Neural progenitor cell (in vitro differentiated cells): ENCODE measurements around the gene XCR1. TPM values are rescaled to one million over a fixed set of nuclear protein-coding genes. Genes with fewer than 3 reads are reported as not detected.

ENCODE experiments used
- DNase-seq: peaks from one replicate; pipeline ENCODE4 v3.0.0-alpha.2; 2016; ENCODE audit warnings: low spot score
- H2AFZ ChIP-seq: fragments of 200-600 bp; sonication (generic); replicated peaks from 2 replicates; pipeline ENCODE4 v1.6.1; 2016; ENCODE audit warnings: antibody characterized with exemption
- H3F3A ChIP-seq: fragments of 200-600 bp; sonication (generic); 2 replicates; pipeline ENCODE4 v1.6.1; 2016; ENCODE audit warnings: antibody characterized with exemption, low read depth
- H3K27ac ChIP-seq: fragments of 200-600 bp; sonication (generic); 2 replicates; pipeline ENCODE4 v1.5.1; 2016; ENCODE audit warnings: mild to moderate bottlenecking
- H3K27me3 ChIP-seq: fragments of 200-600 bp; sonication (generic); 2 replicates; pipeline ENCODE4 v1.6.1; 2016; ENCODE audit warnings: mild to moderate bottlenecking, moderate library complexity
- H3K36me3 ChIP-seq: fragments of 200-600 bp; sonication (generic); 2 replicates; pipeline ENCODE4 v1.5.1; 2016
- H3K4me1 ChIP-seq: fragments of 200-600 bp; sonication (generic); 2 replicates; pipeline ENCODE4 v1.6.1; 2016; ENCODE audit warnings: mixed run types
- H3K4me2 ChIP-seq: fragments of 200-600 bp; sonication (generic); 2 replicates; pipeline ENCODE4 v1.6.1; 2016
- H3K4me3 ChIP-seq: fragments of 200-600 bp; sonication (generic); 2 replicates; pipeline ENCODE4 v1.5.1; 2016
- H3K79me2 ChIP-seq: fragments of 200-600 bp; sonication (generic); 2 replicates; pipeline ENCODE4 v1.6.1; 2016; ENCODE audit warnings: low read depth
- H3K9ac ChIP-seq: fragments of 200-600 bp; sonication (generic); 2 replicates; pipeline ENCODE4 v1.6.1; 2016
- H3K9me3 ChIP-seq: fragments of 200-600 bp; sonication (generic); 2 replicates; pipeline ENCODE4 v1.5.1; 2016; ENCODE audit warnings: low read depth
- H4K20me1 ChIP-seq: fragments of 200-600 bp; sonication (generic); 2 replicates; pipeline ENCODE4 v1.6.1; 2016; ENCODE audit warnings: low read depth
- H3K27ac Mint-ChIP-seq: 3 replicates; pipeline ENCODE4 v1.8.0; 2021; ENCODE audit warnings: mixed read lengths
- H3K27me3 Mint-ChIP-seq: 2 replicates; pipeline ENCODE4 v1.8.0; 2022; ENCODE audit warnings: low read depth, mild to moderate bottlenecking, inconsistent platforms, moderate library complexity, mixed read lengths; ENCODE audit not compliant: insufficient read depth
- H3K36me3 Mint-ChIP-seq: 3 replicates; pipeline ENCODE4 v1.8.0; 2021; ENCODE audit warnings: mixed read lengths
- H3K4me1 Mint-ChIP-seq: 3 replicates; pipeline ENCODE4 v1.8.0; 2021; ENCODE audit warnings: mixed read lengths
- H3K4me3 Mint-ChIP-seq: 3 replicates; pipeline ENCODE4 v1.8.0; 2021; ENCODE audit warnings: mild to moderate bottlenecking, moderate library complexity, mixed read lengths
- H3K9me3 Mint-ChIP-seq: 3 replicates; pipeline ENCODE4 v1.8.0; 2020; ENCODE audit warnings: mixed read lengths
- EZH2 ChIP-seq: fragments of 200-600 bp; sonication (generic); IDR thresholded peaks from 2 replicates; pipeline ENCODE4 v1.6.1; 2017; ENCODE audit warnings: antibody characterized with exemption, mild to moderate bottlenecking, moderate library complexity
- EZH2phosphoT487 ChIP-seq: fragments of 200-600 bp; sonication (generic); IDR thresholded peaks from 2 replicates; pipeline ENCODE4 v1.6.1; 2017; ENCODE audit warnings: antibody characterized with exemption
- total RNA-seq: library from RNA; depleted of rRNA; stranded (reverse); fragments of >200 nt; gene quantifications from 2 replicates; pipeline ENCODE4 v1.2.3, GENCODE V29; 2015; ENCODE audit warnings: low replicate concordance
- TF ChIP-seq, protein P1 (sequence below): fragments of 200-600 bp; sonication (generic); IDR thresholded peaks from 2 replicates; pipeline ENCODE4 v1.5.1; 2017; ENCODE audit warnings: antibody characterized with exemption, mild to moderate bottlenecking

The XCR1 gene
- total RNA-seq, 1 donor from 2014 or later = not detected

DNA sequence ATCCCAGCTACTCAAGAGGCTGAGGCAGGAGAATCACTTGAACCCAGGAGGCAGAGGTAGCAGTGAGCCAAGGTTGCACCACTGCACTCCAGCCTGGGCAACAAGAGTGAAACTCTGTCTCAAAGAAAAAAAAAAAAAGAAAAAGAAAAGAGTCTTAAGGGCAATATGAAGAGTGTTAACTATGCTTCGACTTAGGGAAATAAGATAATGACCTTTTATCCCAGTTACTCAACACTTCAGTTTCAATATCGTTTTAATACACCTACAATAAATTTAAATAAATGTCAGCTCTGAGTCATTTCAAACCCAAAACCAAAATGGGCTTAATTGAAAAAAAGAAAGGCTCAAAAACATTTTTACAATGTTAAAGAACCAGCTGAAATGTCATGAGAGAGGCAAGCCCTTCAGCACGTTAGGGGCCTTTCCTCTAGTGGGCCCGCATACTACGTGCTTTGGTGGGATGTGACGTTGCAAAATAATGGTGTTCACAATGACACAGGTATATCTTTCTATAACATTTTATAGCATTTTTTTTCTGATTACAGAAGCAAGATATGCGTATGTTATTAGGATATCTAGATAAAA, 47.0 kb downstream of the XCR1 start:
- Mint-ChIP-seq H3K27me3 (no peaks in the 10 kb centered on the region), H3K4me1 (no peaks in the 10 kb centered on the region), H3K27ac (no peak overlapping the region), H3K36me3 (peaks cover 17% of the 10 kb centered on the region), H3K4me3 (no peak overlapping the region), H3K9me3 (no peaks in the 10 kb centered on the region)
- H3K4me2 ChIP-seq = no peak overlapping the region
- no peak overlapping the region for H2AFZ ChIP-seq
- no peak overlapping the region for H3K9ac ChIP-seq
- H4K20me1 ChIP-seq = peaks cover 6% of the 10 kb centered on the region
- no peak overlapping the region for H3K27ac ChIP-seq
- no peaks in the 10 kb centered on the region for H3F3A ChIP-seq
- no peak for TF ChIP-seq EZH2phosphoT487
- TF ChIP-seq EZH2 = no peak
- TF ChIP-seq, protein P1, sequence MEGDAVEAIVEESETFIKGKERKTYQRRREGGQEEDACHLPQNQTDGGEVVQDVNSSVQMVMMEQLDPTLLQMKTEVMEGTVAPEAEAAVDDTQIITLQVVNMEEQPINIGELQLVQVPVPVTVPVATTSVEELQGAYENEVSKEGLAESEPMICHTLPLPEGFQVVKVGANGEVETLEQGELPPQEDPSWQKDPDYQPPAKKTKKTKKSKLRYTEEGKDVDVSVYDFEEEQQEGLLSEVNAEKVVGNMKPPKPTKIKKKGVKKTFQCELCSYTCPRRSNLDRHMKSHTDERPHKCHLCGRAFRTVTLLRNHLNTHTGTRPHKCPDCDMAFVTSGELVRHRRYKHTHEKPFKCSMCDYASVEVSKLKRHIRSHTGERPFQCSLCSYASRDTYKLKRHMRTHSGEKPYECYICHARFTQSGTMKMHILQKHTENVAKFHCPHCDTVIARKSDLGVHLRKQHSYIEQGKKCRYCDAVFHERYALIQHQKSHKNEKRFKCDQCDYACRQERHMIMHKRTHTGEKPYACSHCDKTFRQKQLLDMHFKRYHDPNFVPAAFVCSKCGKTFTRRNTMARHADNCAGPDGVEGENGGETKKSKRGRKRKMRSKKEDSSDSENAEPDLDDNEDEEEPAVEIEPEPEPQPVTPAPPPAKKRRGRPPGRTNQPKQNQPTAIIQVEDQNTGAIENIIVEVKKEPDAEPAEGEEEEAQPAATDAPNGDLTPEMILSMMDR = no peak
- no peaks in the 10 kb centered on the region for H3K79me2 ChIP-seq
- no peak for DNase-seq
- no peaks in the 10 kb centered on the region for H3K4me1 ChIP-seq
- peaks cover 7% of the 10 kb centered on the region for H3K36me3 ChIP-seq
- H3K9me3 ChIP-seq = no peaks in the 10 kb centered on the region
- H3K27me3 ChIP-seq = no peaks in the 10 kb centered on the region
- H3K4me3 ChIP-seq = no peak overlapping the region

DNA sequence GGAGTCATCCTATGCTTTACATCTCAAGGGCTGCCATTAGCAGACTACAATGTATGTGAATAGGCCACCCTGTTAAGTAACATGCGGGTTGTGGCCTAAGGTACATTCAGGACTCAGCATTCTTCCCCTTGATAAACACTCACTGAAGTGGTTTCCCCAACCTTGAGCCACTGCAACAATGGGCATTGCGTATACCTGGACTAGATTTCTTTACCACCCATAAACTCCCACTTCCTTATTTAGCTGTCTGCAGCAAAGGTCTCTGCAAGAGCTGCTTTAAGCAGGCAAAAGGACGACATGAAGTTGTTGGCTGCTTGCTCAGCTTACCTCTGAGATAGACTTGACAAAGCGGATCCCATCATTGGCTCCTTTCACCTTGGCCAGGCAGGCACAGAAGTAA, 47.9 kb downstream of the XCR1 start:
- Histone ChIP-seq H3K4me2 (no peak overlapping the region), H3F3A (no peaks in the 10 kb centered on the region), H3K79me2 (no peaks in the 10 kb centered on the region), H3K36me3 (peaks cover 7% of the 10 kb centered on the region), H3K27ac (no peak overlapping the region), H3K9ac (no peak overlapping the region), H4K20me1 (no peaks in the 10 kb centered on the region), H3K9me3 (no peaks in the 10 kb centered on the region), H3K27me3 (no peaks in the 10 kb centered on the region), H3K4me1 (no peaks in the 10 kb centered on the region), H3K4me3 (no peak overlapping the region), H2AFZ (no peak overlapping the region)
- no peak for DNase-seq
- Mint-ChIP-seq H3K9me3 (no peaks in the 10 kb centered on the region), H3K27me3 (no peaks in the 10 kb centered on the region), H3K4me1 (no peaks in the 10 kb centered on the region), H3K4me3 (no peak overlapping the region), H3K27ac (no peak overlapping the region), H3K36me3 (peaks cover 17% of the 10 kb centered on the region)
- TF ChIP-seq EZH2 (no peak), EZH2phosphoT487 (no peak)
- TF ChIP-seq, protein P1 = no peak

DNA sequence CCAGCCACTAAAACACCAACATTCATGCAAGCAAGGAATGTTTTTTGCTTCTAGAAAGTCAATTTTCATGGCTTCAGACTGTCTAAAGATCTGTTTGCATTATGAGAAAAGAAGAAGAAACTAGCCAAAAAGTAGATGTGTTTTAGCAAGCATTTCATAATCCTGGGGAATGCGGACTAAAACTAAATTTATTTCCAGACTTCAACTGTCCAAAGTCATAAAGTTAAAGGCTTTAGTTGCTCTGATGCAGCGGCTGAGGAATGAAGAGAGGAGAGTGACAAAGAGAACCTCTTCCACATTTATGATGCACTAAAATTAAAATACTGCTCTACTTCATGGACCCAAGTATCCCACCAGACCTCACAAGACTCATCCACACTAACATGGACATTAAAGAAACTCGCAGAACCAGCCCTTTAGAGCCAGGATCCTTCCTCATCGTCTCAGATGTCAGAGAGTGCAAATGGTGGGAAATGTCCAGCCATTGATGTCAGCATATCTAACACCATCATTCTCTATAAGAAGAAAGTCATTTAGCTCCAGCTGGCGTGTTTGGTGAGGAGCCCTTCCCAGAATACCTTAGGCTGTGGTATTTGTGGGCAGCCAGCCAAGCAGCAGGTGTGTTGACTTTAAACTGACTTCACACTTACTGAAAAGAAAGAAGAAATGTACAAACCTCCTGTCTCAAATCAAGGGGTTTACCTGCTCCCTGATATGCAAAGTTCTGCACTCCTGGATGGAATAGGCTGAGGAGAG, 49.1 kb downstream of the XCR1 start:
- H3K4me3 ChIP-seq = no peak overlapping the region
- H3K36me3 Mint-ChIP-seq = peaks cover 18% of the 10 kb centered on the region
- H3K27me3 Mint-ChIP-seq = no peaks in the 10 kb centered on the region
- no peak overlapping the region for H3K27ac ChIP-seq
- no peaks in the 10 kb centered on the region for H3K27me3 ChIP-seq
- no peaks in the 10 kb centered on the region for H3F3A ChIP-seq
- no peak overlapping the region for H3K9ac ChIP-seq
- H3K36me3 ChIP-seq = peaks cover 7% of the 10 kb centered on the region
- H3K27ac Mint-ChIP-seq = no peak overlapping the region
- DNase-seq = no peak
- no peak overlapping the region for H3K4me3 Mint-ChIP-seq
- no peaks in the 10 kb centered on the region for H3K4me1 ChIP-seq
- no peak overlapping the region for H2AFZ ChIP-seq
- H3K9me3 ChIP-seq = no peaks in the 10 kb centered on the region
- no peaks in the 10 kb centered on the region for H3K9me3 Mint-ChIP-seq
- no peaks in the 10 kb centered on the region for H4K20me1 ChIP-seq
- H3K4me2 ChIP-seq = no peak overlapping the region
- H3K4me1 Mint-ChIP-seq = no peaks in the 10 kb centered on the region
- TF ChIP-seq EZH2 (no peak), EZH2phosphoT487 (no peak)
- TF ChIP-seq, protein P1 = no peak
- no peaks in the 10 kb centered on the region for H3K79me2 ChIP-seq
